Activated CD4-positive, CD25-positive, alpha-beta regulatory T cell treated with anti-CD3 and anti-CD28 coated beads, Interleukin-2, amount 50 U/mL, for 72 hours (primary cell): ENCODE data around the gene ZBTB20.
"Not testable (repeated sequence)": the region's sequence is repeated elsewhere in the genome, so short reads cannot be mapped to it uniquely, and the experiment has no call there.

ENCODE experiments used
- DNase-seq: peaks from one replicate; pipeline ENCODE4 v3.0.0; 2021

The ZBTB20 gene

DNA sequence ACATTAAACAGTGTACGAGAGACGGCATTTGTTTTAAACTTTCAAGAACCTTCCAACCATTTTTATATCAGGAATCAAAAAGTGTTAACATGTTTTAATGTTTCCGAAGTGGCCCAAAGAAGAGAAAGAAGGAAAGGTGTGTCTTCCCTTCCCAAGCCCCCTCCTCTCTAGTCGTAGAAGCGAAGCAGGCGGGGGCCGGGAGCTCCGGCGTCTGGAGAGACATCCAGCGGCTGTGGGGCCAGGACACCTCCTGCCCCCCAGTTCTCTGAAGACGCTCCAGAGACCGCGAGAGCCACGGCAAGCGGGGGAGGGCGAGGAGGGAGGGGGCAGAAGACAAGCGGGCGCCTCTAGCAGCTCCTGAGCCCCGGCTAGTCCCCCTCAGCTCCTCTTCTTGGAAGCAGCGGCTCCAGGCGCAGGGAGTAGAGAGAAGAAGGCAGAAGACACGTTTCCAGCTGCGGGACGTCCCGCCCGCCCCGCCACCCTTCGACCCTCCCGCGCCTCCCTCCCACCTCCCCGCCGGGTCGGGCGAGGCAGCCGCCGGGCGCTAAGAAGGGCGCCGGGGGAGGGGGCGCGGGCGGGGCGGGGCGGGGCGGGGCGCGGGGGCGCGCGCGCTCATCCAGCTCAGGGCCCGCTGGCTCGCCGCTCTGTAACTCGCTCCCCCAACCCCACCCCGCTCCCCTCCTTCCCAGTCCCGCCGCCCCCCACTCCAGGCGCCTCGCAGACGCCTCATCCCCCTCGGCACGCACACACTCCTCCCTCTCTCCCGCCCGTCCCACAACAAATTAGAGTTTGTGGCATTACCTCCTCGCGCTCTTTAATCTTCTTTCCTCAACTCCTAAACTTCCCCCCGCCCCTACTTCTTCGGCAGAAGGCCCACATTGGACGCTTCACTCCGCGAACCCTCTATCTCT, at the start of gene ZBTB20:
Gene ZBTB20 (minus strand): TSS at position 871 of the 911 bp plus-strand sequence.
- DNase-seq: peak; percentile 69

DNA sequence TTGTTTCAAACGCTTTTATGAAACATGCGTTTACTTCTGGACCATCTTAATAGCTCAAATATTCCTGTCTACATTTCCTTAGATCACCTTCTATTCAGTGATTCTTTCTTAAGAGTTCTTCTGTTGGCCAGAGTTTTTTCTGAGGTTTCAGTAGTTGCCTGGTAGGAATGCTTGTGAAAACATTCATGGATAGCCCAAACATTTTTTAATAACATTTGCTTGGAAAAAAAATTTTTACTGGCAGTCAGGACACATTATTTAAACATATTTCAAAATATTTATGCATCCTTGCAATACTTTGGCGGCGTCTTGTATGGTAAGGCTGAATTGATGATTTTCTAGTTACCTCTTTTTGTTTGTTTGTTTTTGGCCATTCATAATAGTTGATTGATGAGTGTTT, 47.4 kb upstream of the ZBTB20 start:
- no peak for DNase-seq

DNA sequence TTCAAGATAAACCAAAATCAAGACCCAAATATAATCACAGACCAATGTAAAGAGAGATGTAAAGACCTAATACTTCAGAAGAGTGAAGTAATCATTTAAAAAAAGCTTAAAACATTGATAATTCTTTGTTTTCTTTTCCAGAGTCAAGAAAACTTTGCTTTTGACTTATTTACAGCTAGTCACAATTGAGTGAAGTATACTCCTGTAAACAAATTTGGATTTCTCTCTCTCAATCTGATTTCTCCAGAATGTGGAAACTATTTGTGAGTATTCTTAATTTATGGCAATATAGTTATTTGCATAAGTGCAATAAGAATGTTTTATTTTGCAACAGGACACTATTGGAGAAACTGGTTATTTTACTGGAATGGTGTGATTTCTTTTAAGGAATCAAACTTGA, 43.7 kb upstream of the ZBTB20 start:
- no peak for DNase-seq

DNA sequence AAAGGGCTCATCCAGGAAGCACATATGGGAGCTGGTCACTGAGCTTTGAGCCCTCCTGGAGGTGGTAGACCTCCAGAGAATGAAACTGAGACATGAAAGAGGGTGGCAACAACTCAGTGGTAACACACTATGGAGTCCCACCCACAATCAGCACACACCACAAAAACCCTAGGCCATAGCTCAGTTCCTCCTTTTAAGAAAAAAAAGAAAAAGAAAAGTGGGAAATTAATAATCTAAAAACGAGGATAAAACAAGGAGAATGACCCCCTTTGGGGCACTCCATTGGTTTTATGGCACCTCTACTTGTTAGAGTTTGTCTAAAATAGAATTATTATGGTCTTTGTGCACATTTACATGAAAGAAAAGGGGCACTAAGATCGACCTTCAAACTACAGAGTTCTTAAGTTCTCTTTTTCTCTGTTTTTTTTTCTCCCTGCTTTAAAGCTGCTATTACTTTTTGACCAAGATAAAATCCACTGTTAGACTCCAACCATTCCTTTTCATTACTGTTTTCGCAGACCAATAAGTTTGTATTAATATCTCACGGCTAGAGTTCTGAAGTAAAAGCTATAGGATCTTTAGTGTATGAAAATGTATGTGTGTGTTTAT, 40.2 kb upstream of the ZBTB20 start:
- DNase-seq: no peak

DNA sequence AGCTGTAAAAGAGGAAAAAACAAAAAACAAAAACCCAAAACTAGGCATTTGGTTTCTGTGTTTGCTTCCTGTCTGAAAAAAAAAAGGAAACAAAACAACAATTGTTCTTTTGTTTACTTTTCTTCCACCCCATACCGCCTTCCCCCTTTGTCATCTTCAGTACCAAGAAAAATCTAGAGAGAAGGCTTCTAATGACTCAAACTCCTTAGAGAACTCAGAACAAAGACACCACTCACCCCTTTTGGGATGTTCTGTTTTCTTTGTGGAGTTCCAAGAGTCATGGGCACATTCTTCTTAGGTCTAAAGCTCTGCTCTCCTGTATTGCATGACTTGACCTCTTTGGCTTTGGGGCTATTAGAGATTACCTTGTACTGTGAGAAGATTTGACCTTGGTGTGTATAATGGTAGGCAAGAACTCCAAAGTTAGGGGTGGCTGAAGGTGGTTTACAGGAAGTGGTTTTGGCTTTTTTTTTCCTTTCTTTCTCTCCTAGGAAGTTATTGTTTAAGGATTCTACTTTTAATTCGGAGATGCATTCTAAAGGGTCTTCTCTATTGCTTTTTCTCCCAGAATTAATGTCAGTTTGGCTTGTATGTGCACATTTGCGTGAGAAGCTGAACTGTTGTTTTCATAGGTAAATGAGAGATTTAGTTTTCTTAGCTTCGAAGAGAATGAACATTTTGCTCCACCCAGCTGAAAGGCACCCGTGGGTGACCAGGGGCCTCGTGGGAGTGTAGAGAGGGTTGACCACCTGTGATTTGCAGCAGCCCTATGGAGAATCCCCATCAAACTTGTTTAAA, 39.5 kb upstream of the ZBTB20 start:
- no peak for DNase-seq

DNA sequence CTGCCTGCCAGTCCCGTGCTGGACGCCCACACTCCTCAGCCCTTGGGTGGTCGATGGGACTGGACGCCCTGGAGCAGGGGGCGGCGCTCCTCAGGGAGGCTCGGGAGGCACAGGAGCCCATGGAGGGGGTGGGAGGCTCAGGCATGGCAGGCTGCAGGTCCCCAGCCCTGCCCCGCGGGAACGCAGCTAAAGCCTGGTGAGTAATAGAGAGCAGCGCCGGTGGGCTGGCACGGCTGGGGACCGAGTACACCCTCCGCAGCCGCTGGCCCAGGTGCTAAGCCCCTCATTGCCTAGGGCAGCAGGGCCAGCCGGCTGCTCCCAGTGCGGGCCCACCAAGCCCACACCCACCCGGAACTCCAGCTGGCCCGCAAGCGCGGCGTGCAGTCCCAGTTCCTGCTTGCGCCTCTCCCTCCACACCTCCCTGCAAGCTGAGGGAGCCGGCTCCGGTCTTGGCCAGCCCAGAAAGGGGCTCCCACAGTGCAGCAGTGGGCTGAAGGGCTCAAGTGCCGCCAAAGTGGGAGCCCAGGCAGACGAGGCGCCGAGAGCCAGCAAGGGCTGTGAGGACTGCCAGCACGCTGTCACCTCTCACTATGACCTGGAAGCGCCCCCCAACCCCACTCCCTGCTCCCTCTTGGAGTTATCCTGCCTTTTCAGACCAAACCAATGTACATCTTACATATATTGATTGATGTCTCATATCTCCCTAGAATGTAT, 37.9 kb upstream of the ZBTB20 start:
- DNase-seq: not testable (repeated sequence)

DNA sequence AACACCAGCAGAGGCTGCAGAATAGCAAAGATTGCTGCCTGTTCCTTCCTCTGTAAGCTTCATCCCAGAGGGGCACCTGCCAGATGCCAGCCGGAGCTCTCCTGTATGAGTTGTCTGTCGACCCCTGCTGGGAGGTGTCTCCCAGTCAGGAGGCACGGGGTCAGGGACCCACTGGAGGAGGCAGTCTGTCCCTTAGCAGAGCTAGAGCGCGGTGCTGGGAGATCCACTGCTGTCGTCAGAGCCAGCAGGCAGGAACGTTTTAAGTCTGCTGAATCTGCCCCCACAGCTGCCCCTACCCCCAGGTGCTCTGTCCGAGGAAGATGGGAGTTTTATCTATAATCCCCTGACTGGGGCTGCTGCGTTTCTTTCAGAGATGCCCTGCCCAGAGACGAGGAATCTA, 31.8 kb upstream of the ZBTB20 start:
- DNase-seq: not testable (repeated sequence)

DNA sequence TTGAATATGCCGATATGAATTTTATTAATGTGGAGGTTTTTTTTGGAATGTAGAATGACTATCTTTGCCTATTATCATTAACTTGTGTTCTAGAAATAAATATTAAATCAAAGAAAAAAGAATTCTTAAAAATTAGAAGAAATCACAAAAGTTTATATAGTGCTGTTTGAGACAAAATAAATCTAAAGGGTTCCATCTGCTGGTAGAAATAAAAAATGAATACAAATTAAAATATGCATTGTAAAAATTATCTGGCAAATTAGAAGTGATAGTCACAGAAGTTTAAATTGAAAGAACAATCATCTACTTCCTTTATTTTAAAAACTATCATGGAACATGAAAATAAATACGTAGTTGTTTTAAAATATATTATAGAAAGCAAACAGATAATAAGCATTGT, 22.7 kb upstream of the ZBTB20 start:
- no peak for DNase-seq

DNA sequence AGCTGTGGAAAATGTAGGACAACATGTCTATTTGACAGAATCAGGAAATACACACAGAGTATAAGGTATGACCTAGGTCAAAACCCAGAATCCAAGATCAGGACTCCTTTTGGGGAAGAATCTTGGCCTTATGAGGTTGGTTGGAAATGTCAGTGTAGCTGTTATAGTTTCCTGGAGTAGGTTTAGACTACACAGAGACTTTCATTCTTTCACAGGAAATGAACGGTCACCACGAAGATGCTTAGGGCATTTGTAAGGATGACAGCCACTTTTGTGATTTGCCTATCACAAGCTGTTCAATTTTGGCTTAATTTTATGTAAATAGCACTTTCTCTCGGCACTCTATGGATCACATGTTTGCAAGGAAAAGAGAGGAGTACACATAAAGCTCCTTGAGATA, 18.6 kb upstream of the ZBTB20 start:
- DNase-seq: no peak

DNA sequence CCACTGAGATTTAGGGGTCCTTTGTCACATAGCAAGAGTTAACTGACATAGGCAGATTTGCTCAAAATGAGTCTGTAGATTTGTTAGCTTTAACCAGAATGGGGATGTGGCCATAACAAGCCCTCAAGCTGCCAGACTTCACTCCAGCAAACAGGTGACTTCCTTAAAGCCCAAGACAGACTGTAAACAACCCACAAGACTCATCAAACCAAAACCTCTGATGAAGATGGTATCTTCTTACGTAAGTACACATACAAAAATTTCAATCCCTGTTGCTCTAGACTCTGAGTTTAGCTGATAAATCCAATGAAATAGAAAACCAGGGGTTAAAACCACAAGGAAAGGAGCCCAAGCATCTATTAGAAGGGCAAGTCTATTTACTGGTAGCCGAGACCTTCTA, 18.2 kb upstream of the ZBTB20 start:
- DNase-seq: no peak

DNA sequence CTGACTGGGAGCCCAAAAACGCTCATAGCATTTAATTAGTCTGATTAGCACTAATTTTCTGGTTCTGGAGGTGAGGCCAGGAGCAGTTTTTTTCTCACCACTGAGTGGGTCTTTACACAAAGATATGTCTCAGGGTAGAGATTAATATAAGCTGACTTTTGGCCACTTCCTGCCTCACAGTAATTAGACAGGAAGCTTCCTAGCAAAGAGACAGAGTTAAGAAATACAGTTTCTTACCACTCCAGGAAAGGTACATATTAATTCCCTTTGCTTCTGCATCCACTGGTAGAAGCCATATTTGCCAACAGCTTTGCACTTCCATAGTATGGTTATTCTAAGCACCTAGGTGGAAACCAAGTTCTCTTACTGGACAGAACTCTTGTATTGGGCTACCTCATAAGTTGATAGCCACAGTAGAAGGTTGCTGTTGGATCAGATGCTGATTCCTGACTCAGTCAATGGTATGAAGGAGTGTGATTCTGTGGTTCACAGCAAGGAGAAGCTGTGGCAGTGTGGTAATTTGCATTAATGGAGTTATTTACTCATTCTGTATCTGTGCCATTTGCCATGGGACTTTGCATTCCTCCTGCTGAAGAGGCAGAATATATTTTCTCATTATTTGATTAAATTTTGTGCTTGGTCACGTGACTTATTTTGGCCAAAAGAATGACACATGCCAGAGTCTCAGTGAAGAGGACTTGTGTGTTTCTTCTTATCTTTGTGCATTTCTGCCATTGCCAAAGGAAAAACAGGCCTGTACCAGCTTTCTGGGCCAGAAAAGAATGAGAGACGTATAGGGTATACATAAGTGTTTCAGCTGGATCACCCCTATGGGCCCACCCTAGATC, 17.5 kb upstream of the ZBTB20 start:
- no peak for DNase-seq

DNA sequence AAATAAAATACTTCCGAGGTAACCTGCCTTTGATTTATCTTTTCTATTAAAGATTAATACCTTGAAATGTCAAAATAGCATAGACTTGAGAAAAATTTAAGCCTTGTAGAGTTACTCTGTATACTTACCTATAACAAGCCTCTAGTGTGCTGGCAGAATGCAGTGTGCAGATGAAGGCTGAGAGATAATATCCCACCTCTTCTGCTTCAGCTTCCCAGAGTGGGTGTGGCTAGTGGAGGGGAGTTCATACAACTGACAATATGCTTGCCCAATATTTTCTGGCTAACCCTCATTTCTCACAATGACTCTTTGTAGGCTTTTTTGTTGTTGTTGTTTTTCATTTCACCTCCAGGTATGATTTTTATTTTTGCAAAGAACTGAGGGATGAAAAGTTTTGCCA, 15.7 kb upstream of the ZBTB20 start:
- DNase-seq: no peak

DNA sequence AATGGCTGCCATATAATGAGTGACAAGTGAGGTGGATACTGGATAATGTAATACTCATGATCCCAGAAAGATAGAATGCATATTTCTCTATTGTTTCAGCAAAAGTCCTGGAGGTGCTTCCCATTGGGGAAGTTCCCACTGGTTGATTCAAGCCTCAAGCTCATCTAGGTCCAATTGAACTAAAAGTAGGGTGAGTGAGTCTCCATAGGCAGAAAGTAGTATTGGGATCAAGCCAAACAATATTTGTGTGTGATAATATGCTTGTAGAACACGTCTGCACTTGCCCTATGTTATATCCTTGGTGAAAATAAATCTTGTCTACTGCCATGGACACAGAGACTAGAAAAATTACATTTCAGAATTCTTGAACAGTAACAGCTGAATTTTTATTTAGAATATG, 14.8 kb upstream of the ZBTB20 start:
- DNase-seq: no peak

DNA sequence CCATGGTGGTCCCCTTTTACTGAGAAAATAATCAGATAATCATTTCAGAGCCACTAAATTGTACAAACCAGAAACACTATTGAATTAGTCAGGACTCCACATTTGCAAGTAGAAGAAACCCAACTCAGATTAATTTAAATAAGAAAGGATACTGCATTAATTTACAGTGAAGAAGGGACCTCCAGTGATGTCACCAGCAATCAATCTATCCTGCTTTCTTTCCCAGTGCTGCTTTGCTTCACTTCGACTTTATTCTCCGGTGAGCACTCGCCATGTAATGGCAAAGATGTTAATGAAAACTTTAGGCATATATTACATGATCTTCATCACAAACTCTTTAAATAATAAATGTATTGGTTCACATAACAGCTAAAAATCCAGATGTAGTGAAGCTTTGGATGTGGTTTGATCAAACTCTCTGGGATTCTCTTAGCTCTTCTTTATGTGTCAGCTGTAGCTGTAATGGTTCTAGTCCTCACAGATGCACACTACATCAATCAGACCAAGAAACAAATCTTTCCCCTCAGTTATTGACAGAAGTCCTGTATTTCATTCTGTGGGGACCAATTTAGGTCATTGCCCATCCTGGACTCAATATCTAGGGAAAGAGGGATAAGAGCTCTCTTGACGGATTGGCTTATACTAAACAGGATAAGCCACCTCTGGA, 14.2 kb upstream of the ZBTB20 start:
- DNase-seq: no peak

DNA sequence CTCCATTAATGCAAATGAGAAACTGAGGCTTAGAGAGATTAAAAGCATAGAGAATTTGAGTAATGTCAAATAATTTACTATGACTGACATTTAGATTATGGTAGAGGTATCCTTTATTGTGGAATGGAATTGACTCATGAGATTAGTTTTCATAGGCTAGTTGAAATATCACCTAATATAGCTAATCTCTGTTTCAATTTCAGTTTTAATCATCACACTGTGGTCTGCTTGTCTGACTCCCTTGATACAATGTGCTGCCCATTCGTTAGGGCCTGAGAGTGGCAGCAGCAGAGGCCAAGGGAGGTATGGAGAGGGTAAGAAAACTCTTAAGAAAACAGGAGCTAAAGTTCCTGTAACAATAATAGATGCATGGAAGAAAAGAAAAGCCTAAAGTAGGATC, 13.2 kb upstream of the ZBTB20 start:
- DNase-seq: no peak

DNA sequence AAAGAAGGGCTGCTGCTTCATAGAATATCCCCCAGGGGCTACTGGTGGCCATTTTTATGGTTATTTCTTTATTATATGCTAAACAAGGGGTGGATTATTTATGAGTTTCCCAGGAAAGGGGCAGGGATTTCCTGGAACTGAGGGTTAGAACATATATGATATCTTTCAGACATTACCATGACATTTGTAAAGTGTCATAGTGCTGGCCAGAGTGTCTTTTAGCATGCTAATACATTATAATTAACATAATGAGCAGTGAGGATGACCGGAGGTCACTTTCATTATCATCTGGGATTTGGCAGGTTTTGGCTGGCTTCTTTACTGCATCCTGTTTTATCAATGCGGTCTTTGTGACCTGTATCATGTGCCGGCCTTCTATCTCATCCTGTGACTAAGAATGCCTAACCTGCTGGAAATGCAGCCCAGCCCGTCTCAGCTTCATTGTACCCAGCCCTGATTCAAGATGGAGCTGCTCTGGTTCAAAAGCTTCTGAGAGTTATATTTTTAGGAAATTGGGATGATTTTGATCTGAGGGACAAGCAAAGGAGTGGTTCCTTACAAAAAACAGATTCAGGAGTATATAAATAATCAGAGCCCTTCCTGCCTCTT, 9.1 kb upstream of the ZBTB20 start:
- DNase-seq: no peak

DNA sequence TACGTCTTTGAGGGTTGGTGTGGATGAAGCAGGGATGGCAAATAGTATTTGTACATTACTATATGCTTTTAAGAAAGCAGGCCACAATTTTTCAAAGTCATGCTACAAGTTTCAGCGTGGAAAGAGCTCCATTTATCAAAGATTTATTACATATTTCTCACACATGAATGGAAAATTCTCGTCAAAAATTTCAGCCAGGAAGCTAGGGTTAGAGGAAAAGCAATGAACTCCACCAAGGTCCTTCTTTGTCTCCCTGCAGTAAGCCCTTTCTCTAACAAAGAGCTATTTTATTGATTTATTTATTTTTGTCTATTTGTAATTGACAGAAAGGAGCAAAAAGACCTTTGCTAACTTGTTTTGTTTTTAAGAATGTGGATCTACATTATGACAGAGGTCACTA, 7.5 kb upstream of the ZBTB20 start:
- DNase-seq: no peak

DNA sequence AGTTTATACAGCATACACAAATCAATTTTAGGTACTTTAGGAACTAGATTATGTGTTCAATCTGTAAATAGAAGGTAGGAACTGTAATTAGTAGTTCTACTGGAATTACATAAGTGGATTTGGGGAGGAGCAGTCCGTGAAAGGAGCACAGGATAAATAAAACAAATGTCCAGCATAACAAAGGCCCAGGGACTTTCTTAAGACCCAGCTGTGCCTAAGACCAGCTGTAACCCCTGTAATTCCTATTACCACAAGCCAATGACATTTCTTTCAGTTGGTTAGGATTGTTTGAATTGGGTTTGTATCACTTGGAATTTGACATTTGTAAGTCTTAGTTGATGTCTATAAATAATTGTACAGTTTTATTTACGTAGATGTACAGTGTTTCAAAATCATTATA, 4.8 kb upstream of the ZBTB20 start:
- no peak for DNase-seq

DNA sequence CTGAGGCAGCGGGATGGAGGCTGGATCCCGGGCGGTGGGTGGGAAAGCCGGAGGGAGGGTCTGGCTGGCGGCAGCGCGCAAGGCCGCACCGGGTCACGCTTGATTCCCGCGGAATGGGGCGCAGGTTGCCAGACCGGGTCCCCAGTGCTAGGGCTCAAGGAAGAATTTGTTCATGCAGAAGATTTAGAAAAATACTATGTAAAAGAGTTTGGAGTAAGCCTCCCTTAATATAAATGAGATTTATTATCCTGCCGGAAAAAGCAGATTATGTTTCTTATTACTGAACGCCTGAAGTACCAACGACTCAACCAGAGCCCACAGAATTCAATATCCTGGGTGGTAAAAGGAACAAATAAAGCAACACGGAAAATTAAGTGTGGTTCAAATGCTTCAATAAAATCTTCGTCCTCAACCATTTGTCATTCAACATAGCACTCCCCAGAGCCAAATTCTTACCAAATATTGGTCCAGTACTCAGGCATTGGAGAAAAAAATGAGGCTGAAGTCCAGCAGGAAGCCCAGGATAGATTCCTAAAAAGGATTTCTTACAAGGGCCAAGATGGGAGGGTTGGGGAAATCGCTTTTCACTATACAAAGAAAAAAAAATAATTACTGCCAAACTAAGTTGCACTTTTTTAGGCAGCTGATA, 1.2 kb upstream of the ZBTB20 start:
- no peak for DNase-seq

DNA sequence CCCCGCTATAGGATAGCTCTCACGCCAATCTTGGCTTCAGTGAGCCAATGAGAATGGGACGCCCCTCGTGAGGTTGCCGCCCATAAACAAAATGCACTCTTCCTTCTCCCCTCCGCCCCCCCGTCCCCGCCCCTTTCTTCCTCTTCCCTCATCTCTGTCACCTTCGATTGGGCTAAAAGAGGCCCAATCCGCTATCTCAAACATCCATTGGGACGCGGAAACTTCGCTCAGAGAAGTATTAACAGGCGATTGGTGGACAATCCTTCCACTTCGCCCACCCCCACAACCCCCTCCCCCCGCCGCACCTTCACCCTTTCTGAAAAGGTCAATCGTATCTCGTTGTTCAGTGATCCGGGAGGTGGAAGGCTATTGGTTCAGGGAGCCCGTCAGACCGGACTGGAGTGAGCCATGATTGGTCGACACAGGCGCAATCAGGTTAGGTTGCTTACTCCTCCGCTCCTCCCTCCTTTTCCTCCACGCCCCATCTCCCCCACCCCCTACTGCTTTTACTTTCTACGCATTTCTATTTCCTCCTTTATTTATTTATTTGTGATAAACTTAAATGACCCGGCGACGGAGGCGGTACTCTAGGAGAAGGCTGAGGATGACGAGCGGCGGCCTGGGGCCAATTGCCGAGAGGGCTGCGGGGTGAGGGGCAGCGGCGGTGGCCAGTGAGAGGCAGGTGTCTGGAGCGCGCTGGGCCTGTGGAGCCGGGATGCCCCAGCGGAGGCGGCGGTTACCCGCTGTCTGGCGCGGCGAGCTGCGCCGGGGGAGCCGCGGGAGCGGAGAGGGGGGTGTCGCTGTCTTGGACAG, 447 bp upstream of the ZBTB20 start:
- peak; percentile 91 for DNase-seq
